SKM-1 (cell line): ENCODE measurements around the gene MGARP.

Source experiments
- DNase-seq: peaks from one replicate; lab custom pipeline; 2025; ENCODE audit not compliant: unreplicated experiment; lab: John Stamatoyannopoulos, UW

MGARP gene

GRCh38 chr4:139245590-139245989 is 34.4 kb downstream of the MGARP start:
- DNase-seq: no peak

GRCh38 chr4:139243448-139244365 is 36.3 kb downstream of the MGARP start:
- DNase-seq: no peak

- no peak for DNase-seq
These were observed 37.4 kb downstream of the MGARP start for GRCh38 chr4:139242511-139243051.

GRCh38 chr4:139241784-139242151 is 38.3 kb downstream of the MGARP start:
- no peak for DNase-seq

DNA sequence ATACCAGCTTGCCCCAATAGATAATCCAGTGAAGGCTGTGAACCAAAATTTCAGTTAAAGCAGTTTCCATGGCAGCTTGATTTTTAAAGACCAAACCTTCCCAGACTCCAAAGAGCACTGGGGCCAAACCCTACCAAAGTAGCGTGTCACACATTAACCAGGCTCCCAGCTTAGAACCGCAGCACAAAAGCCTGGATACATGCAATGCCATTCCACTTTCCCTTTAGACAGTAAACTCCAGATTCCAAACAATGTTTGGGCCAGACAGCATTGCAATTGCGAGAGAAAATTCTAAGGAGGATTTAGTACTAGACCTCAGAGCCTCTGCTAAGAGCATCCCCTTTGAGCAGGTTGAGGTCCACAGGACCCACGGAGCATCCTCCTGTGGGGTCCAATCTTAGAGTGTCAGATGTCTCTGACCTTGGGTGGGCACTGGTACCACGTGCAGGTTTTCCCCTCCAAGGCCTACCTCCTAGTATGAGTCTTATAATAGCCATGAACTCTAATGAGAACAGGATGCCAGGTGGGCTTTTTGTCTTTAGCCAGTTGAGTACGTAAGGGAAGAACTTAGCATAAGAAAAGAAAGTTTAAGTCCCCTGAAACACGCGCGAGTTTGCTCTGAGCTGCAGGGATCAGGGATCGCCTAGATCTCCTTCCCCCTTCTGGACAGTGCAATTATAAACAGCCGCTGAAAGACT is 38.8 kb downstream of the MGARP start:
- DNase-seq: no peak

DNA sequence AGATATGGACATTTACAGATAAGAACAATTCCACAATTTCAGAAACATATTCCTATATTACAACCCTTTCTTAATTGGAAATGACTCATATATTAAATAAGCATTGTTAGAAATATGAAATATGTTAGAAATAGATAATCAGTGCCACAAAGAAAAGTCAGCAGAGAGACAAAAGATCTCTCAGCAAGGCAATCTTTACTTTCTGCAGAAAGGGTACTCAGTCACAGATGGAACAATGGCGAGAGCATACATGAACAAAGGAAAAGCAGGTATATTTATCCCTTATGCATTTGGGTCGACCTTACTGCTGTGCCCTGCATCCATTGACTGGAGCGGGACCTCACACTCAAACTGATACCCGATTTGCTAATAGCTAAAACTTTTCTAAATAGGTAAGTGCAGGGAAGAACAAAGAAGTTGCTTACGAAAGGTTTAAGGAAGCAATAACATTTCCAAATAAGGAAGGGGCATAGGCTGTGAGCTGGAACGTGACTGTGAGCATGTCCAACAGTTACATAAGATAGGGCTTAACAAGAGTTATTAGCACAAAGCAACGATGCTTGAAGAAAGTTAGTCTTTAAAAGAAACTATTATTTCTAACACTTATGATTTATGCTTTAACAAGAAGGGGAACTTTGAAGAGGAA is 40.8 kb downstream of the MGARP start:
- DNase-seq: peak; percentile 32

GRCh38 chr4:139234253-139234652 is 45.8 kb downstream of the MGARP start:
- DNase-seq: no peak

GRCh38 chr4:139229534-139230039 is 50.4 kb downstream of the MGARP start:
- peak; percentile 41 for DNase-seq

DNA sequence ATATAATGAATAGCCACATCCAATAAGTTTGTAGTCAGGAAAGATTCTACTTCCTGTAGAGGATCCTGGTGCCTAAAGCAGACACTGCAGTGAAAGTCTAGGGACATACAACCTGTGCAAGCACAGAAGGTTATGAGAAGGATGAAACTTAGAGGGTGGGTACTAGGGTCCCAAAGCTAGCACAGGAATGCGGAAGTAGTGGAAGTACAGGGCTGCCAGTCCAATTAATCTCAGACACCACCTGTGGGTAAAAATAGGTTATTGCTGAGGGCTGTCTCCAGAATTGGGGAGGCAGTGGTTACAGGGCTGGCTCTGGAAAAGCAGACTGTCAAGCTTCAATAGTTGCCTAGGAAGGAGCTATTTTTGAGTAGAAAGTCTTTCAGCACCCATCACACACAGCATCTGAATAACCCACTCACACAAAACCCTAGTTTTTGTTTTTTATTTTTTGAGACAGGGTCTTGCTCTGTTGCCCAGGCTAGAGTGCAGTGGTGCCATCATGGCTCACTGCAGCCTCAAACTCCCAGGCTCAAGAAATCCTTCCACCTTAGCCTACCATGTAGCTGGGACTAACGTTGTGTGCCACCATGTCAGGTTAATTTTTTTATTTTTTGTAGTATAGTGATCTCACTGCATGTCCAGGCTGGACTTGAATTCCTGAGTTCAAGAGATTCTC is 52.2 kb downstream of the MGARP start:
- DNase-seq: no peak

DNA sequence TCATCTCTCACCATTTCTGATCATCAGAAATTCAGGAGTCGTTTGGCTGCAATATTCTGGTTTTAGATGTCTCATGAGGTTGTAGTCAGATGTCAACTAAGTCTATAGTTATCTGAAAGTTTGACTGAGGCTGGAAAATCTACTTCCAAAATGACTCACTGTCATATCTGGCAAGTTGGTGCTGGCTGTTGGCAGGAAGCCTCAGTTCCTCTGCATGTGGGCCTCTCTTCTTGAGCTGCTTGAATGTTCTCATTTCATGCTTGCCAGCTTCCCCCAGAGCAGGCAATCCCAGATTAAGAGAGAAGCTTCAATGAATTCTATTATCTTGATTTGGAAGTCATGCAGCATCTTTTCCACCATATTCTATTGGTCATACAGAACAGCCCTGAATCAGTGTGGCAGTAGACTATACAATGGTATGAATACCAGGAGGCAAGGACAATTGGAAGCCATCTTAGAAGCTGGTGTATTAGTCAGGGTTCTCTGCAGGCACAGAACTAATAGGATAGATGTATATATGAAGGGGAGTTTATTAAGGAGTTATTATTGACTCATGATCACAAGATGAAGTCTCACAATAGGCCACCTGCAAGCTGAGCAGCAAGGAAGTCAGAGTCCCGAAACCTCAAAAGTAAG is 56.2 kb downstream of the MGARP start:
- no peak for DNase-seq

- no peak for DNase-seq
These were observed 57.8 kb downstream of the MGARP start for GRCh38 chr4:139222215-139222614.

DNA sequence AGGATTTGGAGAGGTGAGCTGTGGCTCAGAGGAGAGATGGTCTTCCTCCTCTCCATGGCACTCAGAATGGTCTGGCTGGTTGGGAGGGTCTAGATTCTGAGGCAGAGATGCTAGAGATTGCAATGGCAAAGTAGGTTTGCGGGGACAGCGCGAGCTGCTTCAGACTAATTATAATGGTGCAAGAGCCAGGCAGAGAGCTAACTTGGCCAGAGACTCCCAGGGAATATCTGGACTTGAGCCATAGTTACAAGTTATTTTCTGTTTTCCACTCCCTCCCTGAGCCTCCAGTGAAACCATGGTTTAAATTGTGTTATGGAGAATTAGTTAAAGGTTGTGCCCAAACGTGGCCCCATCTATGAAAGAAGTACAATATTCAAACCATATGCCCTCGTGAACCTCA is 58.3 kb downstream of the MGARP start:
- no peak for DNase-seq

GRCh38 chr4:139219450-139220055 is 60.5 kb downstream of the MGARP start:
- DNase-seq: no peak
